NCI-H446 treated with DMSO at 0.1 percent for 48 hours (cell line): ENCODE data around the gene CAPRIN2.
A peak's percentile ranks its signal among the peaks of the same experiment; 100 is the strongest.

Source experiments
- DNase-seq: peaks from one replicate; lab custom pipeline; 2025; lab: John Stamatoyannopoulos, UW

Gene CAPRIN2

DNA sequence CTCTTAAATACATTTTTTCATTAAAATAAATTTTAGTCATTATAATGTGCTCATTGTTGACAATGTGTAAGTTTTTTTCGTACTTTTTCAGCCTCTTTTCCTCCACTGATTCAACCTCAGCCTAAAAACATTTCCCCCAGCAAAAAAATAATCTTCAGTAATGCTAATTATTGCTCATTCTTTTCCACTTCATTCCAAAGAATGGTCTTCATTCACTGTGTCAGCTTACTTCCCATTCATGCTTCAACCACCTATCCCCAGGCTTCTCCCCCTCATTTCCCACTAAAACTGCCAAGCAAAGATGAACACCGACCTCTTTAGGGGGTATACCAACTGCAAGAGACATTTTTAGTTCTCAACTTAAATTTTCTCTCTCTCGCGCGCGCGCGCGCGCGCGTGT lies 56.4 kb downstream of the CAPRIN2 start:
- no peak for DNase-seq

DNA sequence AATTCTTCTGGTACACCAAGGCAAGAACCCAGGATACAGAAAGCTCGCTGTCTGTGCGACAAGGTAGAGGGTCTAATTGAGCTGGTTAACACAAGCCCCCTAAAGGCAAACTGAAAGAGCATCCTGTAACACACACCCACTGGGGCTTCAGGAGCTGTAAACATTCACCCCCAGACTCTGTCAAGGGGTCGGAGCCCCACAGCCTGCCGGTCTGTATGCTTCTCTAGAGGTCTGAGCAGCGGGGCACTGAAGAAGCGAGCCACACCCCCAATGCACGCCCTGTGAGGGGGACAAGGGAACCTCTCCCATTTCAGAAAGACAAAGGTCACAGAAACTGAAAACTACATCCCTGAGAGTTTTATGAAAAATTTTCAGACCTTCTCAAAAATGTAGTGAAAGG lies 57.8 kb downstream of the CAPRIN2 start:
- DNase-seq: no peak

DNA sequence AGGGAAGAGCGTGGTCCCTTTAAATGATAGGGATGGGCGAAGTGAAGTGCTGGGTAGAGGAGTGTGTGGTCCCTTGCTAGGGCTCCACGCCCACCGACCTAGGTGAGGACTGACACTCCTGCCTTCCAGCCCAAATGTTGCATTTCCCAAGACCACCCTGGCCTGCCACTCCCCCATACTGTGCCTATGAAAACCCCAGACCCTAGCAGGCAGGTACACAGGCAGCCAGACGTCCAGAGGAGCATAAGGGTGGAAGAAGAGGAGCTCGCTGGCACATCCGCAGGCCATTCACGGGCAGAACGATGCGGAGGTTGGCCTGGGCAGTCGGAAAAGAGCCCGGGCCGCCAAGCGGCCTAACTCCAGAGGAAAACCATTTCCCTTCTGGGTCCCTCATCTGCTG lies 58.3 kb downstream of the CAPRIN2 start:
- no peak for DNase-seq

- DNase-seq: no peak
These were observed 58.7 kb downstream of the CAPRIN2 start for GRCh38 chr12:30696103-30696408.

GRCh38 chr12:30695199-30696102 lies 59.3 kb downstream of the CAPRIN2 start, which contains the start of gene IPO8:
IPO8 (minus strand) TSS chr12:30695869; CDS start chr12:30695647, 222 bp downstream.
- peak; percentile 86 for DNase-seq

- DNase-seq: no peak
These were observed 60.1 kb downstream of the CAPRIN2 start for GRCh38 chr12:30694412-30695198.

DNA sequence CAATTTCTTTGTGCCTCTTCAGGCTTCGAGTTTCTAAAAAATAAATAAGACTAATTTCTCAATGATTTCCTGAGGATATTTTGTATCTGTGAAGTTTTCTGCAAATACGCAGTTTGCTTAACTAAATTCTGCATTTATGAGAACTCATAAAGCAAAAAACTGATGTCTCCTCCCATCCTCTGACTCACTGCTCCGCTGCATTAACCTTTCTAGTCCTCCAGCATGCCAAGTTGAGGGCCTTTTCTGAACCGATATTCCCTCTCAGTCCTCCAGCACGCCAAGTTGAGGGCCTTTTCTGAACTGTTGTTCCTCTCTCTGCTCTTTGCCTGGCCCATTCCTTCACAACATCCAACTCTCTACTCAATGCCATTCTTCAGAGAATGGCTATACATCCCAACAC lies 62.3 kb downstream of the CAPRIN2 start:
- no peak for DNase-seq

- no peak for DNase-seq
These were observed 63.5 kb downstream of the CAPRIN2 start for GRCh38 chr12:30691122-30691879.

GRCh38 chr12:30687265-30687986 lies 67.3 kb downstream of the CAPRIN2 start:
- no peak for DNase-seq

GRCh38 chr12:30679241-30679640 lies 75.5 kb downstream of the CAPRIN2 start:
- no peak for DNase-seq

DNA sequence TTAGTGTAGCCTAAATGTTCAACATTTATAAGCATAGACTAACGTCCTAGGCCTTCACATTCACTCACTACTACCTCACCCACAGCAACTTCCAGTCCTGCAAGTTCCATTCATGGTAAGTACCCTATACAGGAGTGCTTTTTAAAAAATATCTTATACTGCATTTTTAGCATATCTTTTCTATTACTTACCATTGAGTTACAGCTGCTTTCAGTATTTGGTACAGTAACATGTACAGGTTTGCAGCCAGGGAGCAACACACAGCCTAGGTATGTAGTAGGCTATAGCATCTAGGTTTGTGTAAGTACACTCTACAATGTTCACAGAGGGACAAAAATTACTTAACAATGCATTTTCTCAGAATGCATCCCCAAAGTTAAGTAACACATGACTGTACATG lies 76.5 kb downstream of the CAPRIN2 start:
- no peak for DNase-seq

GRCh38 chr12:30661210-30661609 lies 93.5 kb downstream of the CAPRIN2 start:
- DNase-seq: no peak
